K562 (cell line): Measurements from ENCODE around the gene CD274.

Source experiments
- CTCF ChIP-seq, 3 experiments: IDR thresholded peaks in 2 of 3; conservative IDR thresholded peaks in 1 of 3; 2 replicates each; pipeline ENCODE4 v1.5.1; 2011 to 2012; ENCODE audit warnings: low read length in 3 of 3, mild to moderate bottlenecking in 3 of 3, control low read depth in 2 of 3, improper control_type of control experiment in 1 of 3, inconsistent platforms in 1 of 3, low read depth in 1 of 3, mixed read lengths in 1 of 3, moderate library complexity in 1 of 3; ENCODE audit not compliant: insufficient read depth in 2 of 3
- ETV6 ChIP-seq, 3 experiments: fragments of 150-350 bp in 1 of 3; sonication (generic) in 1 of 3; formaldehyde crosslinking in 1 of 3; IDR thresholded peaks; 2 replicates each; pipeline versions ENCODE4 v1.6.1 to v1.8.0; 2014 to 2022; ENCODE audit warnings: borderline replicate concordance in 2 of 3, low read depth in 2 of 3, antibody characterized with exemption in 1 of 3, low read length in 1 of 3, mild to moderate bottlenecking in 1 of 3, missing genetic modification reagents in 1 of 3
- GMEB1 ChIP-seq: fragments of 250-450 bp; sonication (Bioruptor Pico); IDR thresholded peaks from 2 replicates; pipeline ENCODE4 v1.4.0; 2020; ENCODE audit warnings: mild to moderate bottlenecking
- KDM5B ChIP-seq: fragments of 200-600 bp; sonication (generic); IDR thresholded peaks from 2 replicates; pipeline ENCODE4 v1.6.1; 2012; ENCODE audit warnings: low read depth, mild to moderate bottlenecking, moderate library complexity, low read length, control low read depth, inconsistent platforms; ENCODE audit not compliant: insufficient replicate concordance
- NCOR1 ChIP-seq: fragments of 450-650 bp; IDR thresholded peaks from 2 replicates; pipeline ENCODE4 v1.6.1; 2016; ENCODE audit warnings: mild to moderate bottlenecking, moderate library complexity
- PRDM10 ChIP-seq: fragments of 450-650 bp; IDR thresholded peaks from 2 replicates; pipeline ENCODE4 v1.6.1; 2018; ENCODE audit not compliant: partially characterized antibody
- SRF ChIP-seq, 2 experiments: fragments of 250-450, 450-650 bp in 1 of 2; sonication (Bioruptor Pico) in 1 of 2; sonication (generic) in 1 of 2; formaldehyde crosslinking; IDR thresholded peaks; 2 replicates each; pipeline versions ENCODE4 v1.5.0 to v1.5.1; 2020 to 2022; ENCODE audit warnings: mild to moderate bottlenecking in 1 of 2, missing genetic modification reagents in 1 of 2
- TAF7 ChIP-seq: fragments of 450-650 bp; IDR thresholded peaks from 2 replicates; pipeline ENCODE4 v1.6.1; 2016; ENCODE audit warnings: missing genetic modification characterization, missing compliant biosample characterization
- XRCC5 ChIP-seq: fragments of 200-400 bp; formaldehyde crosslinking; IDR thresholded peaks from 2 replicates; pipeline ENCODE4 v1.6.1; 2017; ENCODE audit warnings: low read depth, mild to moderate bottlenecking, low read length
- ZFP36 ChIP-seq: fragments of 150-350 bp; IDR thresholded peaks from 2 replicates; pipeline ENCODE4 v1.6.1; 2018; ENCODE audit warnings: low read length, low read depth; ENCODE audit not compliant: partially characterized antibody
- ZNF24 ChIP-seq: fragments of 450-650 bp; IDR thresholded peaks from 2 replicates; pipeline ENCODE4 v1.6.1; 2016
- ZNF253 ChIP-seq: fragments of 250-450 bp; sonication (Bioruptor Pico); conservative IDR thresholded peaks from 2 replicates; pipeline ENCODE4 v1.6.1; 2021; ENCODE audit warnings: mild to moderate bottlenecking

- TF ChIP-seq CTCF (IDR thresholded peaks at IDR 0.05 in 2 of 3, conservative IDR thresholded peaks at IDR 0.05 in 1 of 3; ENCODE audit: insufficient read depth in 2 of 3, low read depth in 1 of 3, low read length in 3 of 3) (no peak), TAF7 (tag) (no peak), KDM5B (no peak), ZFP36 (no peak), ZNF24 (no peak), ZNF253 (CRISPR knock-in tag) (no peak), XRCC5 (no peak), ETV6 (IDR thresholded peaks at IDR 0.05; ENCODE audit: borderline replicate concordance in 1 of 2, low read depth in 2 of 2, low read length in 1 of 2) (no peak), ETV6 (CRISPR knock-in tag; IDR thresholded peaks at IDR 0.05; ENCODE audit: borderline replicate concordance) (no peak), NCOR1 (no peak), PRDM10 (no peak), GMEB1 (no peak), SRF (CRISPR knock-in tag; IDR thresholded peaks at IDR 0.05) (no peak)
Measured at GRCh38 chr9:5514617-5515260, 64.4 kb downstream of the CD274 start.
